Activated CD4-positive, alpha-beta T cell treated with anti-CD3 and anti-CD28 coated beads for 36 hours (primary cell): Measurements from ENCODE around the gene MSMO1. TPM values are rescaled to one million over a fixed set of nuclear protein-coding genes. Genes with fewer than 3 reads are reported as not detected.

Experiments used
- microRNA-seq: library from miRNA; unstranded; fragments of <30 nt; microRNA quantifications from one replicate; pipeline ENCODE4 v1.2.0, GENCODE V29; 2021; ENCODE audit warnings: borderline replicate concordance
- total RNA-seq, 2 experiments: library from RNA; stranded (reverse); gene quantifications; one replicate each; pipeline ENCODE4 v1.2.3, GENCODE V29; 2021

Gene MSMO1
- total RNA-seq, 2 experiments from 2014 or later: 48.4 to 50.7 TPM

Small RNA genes lying within 50 kb of the gene (microRNA-seq; reads per million reads assigned to microRNA genes)
- gene MIR578: not detected

Other genes with a start within 250 kb of the MSMO1 start
- gene TMEM192, start 214.8 kb upstream of the MSMO1 start, total RNA-seq: 1 to 10 TPM; 8.8 TPM
- 10 to 100 TPM; 20.9 to 22.1 TPM for gene KLHL2, start 120.1 kb upstream of the MSMO1 start, total RNA-seq
- not detected for gene CPE, start 51.3 kb downstream of the MSMO1 start, total RNA-seq